HepG2 (cell line): ENCODE results near the gene BPIFB6. TPM values are rescaled to one million over a fixed set of nuclear protein-coding genes. Genes with fewer than 3 reads are reported as not detected.

Experiments
- AHR ChIP-seq: IDR thresholded peaks from 2 replicates; pipeline ENCODE4 v1.6.1; 2018; ENCODE audit warnings: missing genetic modification reagents, missing compliant biosample characterization
- ERF ChIP-seq: IDR thresholded peaks from 2 replicates; pipeline ENCODE4 v1.6.1; 2018; ENCODE audit warnings: missing biosample characterization, missing genetic modification reagents
- FOXP1 ChIP-seq, 2 experiments: fragments of 450-650 bp in 1 of 2; IDR thresholded peaks; 2 replicates each; pipeline ENCODE4 v1.6.1; 2017 to 2018; ENCODE audit warnings: antibody characterized with exemption in 1 of 2
- IRX3 ChIP-seq: sonication (generic); formaldehyde crosslinking; IDR thresholded peaks from 2 replicates; pipeline ENCODE4 v1.8.1; 2023; ENCODE audit warnings: mild to moderate bottlenecking, low read depth, missing genetic modification reagents, borderline replicate concordance
- JUNB ChIP-seq: sonication (generic); formaldehyde crosslinking; IDR thresholded peaks from 2 replicates; pipeline ENCODE4 v1.8.0; 2022; ENCODE audit warnings: missing genetic modification reagents, mild to moderate bottlenecking, borderline replicate concordance
- MXD3 ChIP-seq: IDR thresholded peaks from 2 replicates; pipeline ENCODE4 v1.6.1; 2016; ENCODE audit warnings: mild to moderate bottlenecking, missing biosample characterization, missing genetic modification reagents
- STAT5B ChIP-seq: sonication (generic); formaldehyde crosslinking; IDR thresholded peaks from 2 replicates; pipeline ENCODE4 v1.4.0; 2020; ENCODE audit warnings: missing genetic modification reagents
- THAP7 ChIP-seq: sonication (generic); formaldehyde crosslinking; IDR thresholded peaks from 2 replicates; pipeline ENCODE4 v1.8.1; 2023; ENCODE audit warnings: mild to moderate bottlenecking, missing genetic modification reagents
- TOPORS ChIP-seq: sonication (generic); formaldehyde crosslinking; IDR thresholded peaks from 2 replicates; pipeline ENCODE4 v1.8.0; 2023; ENCODE audit warnings: mild to moderate bottlenecking, missing genetic modification reagents
- ZNF138 ChIP-seq: sonication (generic); formaldehyde crosslinking; IDR thresholded peaks from 2 replicates; pipeline ENCODE4 v1.5.0; 2020; ENCODE audit warnings: mild to moderate bottlenecking, low read depth, missing genetic modification reagents
- ZNF331 ChIP-seq: sonication (generic); formaldehyde crosslinking; IDR thresholded peaks from 2 replicates; pipeline ENCODE4 v1.4.0; 2020; ENCODE audit warnings: missing genetic modification reagents
- ZNF616 ChIP-seq: sonication (generic); formaldehyde crosslinking; IDR thresholded peaks from 2 replicates; pipeline ENCODE4 v1.5.0; 2020; ENCODE audit warnings: low read depth, mild to moderate bottlenecking, missing genetic modification reagents
- ZNF781 ChIP-seq: sonication (generic); formaldehyde crosslinking; IDR thresholded peaks from 2 replicates; pipeline ENCODE4 v1.5.1; 2020; ENCODE audit warnings: borderline replicate concordance, mild to moderate bottlenecking, missing genetic modification reagents; ENCODE audit errors: not compliant biosample characterization
- polyA plus RNA-seq, 8 experiments: library from polyadenylated mRNA; depleted of rRNA in 3 of 8; stranded (reverse) in 7 of 8; unstranded in 1 of 8; fragments of >200 nt; fragmentation: Illumina TruSeq in 4 of 8; extraction: Trizol in 4 of 8; gene quantifications; 2 replicates each; pipeline versions ENCODE4 v1.2.1 to v1.2.3, GENCODE V29; 2011 to 2016; ENCODE audit warnings: low read depth in 4 of 8, missing spikeins in 1 of 8, mixed read lengths in 1 of 8; ENCODE audit not compliant: insufficient read depth in 1 of 8
- total RNA-seq, 5 experiments: library from RNA; depleted of rRNA; stranded (reverse); fragments of >200 nt; fragmentation: Illumina TruSeq; extraction: Trizol; gene quantifications; 2 replicates each; pipeline ENCODE4 v1.2.3, GENCODE V29; 2016; ENCODE audit warnings: low read depth in 1 of 5
- TF ChIP-seq, protein P1 (sequence below): sonication (generic); formaldehyde crosslinking; IDR thresholded peaks from 2 replicates; pipeline ENCODE4 v1.4.0; 2020; ENCODE audit warnings: missing genetic modification reagents
- TF ChIP-seq, protein P2 (sequence below): sonication (generic); formaldehyde crosslinking; IDR thresholded peaks from 2 replicates; pipeline ENCODE4 v1.4.0; 2020; ENCODE audit warnings: missing genetic modification reagents
- TF ChIP-seq, protein P3 (sequence below): sonication (generic); formaldehyde crosslinking; IDR thresholded peaks from 2 replicates; pipeline ENCODE4 v1.4.0; 2020; ENCODE audit warnings: low read depth, mild to moderate bottlenecking, missing genetic modification reagents
- TF ChIP-seq, protein P4 (sequence below): sonication (generic); formaldehyde crosslinking; IDR thresholded peaks from 2 replicates; pipeline ENCODE4 v1.5.0; 2020; ENCODE audit warnings: mild to moderate bottlenecking, missing genetic modification reagents

Gene BPIFB6
- total and polyA plus RNA-seq, 2 of the 13 experiments (the other 11 are each of a cell fraction or from before 2014, with no cell fraction given): 0.13 to 1.7 TPM

- TF ChIP-seq, protein P1, sequence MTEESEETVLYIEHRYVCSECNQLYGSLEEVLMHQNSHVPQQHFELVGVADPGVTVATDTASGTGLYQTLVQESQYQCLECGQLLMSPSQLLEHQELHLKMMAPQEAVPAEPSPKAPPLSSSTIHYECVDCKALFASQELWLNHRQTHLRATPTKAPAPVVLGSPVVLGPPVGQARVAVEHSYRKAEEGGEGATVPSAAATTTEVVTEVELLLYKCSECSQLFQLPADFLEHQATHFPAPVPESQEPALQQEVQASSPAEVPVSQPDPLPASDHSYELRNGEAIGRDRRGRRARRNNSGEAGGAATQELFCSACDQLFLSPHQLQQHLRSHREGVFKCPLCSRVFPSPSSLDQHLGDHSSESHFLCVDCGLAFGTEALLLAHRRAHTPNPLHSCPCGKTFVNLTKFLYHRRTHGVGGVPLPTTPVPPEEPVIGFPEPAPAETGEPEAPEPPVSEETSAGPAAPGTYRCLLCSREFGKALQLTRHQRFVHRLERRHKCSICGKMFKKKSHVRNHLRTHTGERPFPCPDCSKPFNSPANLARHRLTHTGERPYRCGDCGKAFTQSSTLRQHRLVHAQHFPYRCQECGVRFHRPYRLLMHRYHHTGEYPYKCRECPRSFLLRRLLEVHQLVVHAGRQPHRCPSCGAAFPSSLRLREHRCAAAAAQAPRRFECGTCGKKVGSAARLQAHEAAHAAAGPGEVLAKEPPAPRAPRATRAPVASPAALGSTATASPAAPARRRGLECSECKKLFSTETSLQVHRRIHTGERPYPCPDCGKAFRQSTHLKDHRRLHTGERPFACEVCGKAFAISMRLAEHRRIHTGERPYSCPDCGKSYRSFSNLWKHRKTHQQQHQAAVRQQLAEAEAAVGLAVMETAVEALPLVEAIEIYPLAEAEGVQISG (CRISPR knock-in tag): peak; percentile 44
- TF ChIP-seq STAT5B (no peak), AHR (CRISPR knock-in tag) (no peak), MXD3 (CRISPR knock-in tag) (no peak), FOXP1 (IDR thresholded peaks at IDR 0.05) (no peak), FOXP1 (CRISPR knock-in tag; IDR thresholded peaks at IDR 0.05) (peak; percentile 8; the same call in 1 of the 2 replicates), ZNF781 (CRISPR knock-in tag) (no peak), ZNF138 (CRISPR knock-in tag) (peak; percentile 45; the same call in 1 of the 2 replicates), ZNF331 (CRISPR knock-in tag) (no peak), ZNF616 (CRISPR knock-in tag) (no peak), ERF (CRISPR knock-in tag) (peak; percentile 37), JUNB (CRISPR knock-in tag) (0 out of 2 replicates have a peak, but pooled peaks have one; percentile 44), IRX3 (CRISPR knock-in tag) (0 out of 2 replicates have a peak, but pooled peaks have one; percentile 60), TOPORS (CRISPR knock-in tag) (no peak), THAP7 (CRISPR knock-in tag) (no peak)
- TF ChIP-seq, protein P2, sequence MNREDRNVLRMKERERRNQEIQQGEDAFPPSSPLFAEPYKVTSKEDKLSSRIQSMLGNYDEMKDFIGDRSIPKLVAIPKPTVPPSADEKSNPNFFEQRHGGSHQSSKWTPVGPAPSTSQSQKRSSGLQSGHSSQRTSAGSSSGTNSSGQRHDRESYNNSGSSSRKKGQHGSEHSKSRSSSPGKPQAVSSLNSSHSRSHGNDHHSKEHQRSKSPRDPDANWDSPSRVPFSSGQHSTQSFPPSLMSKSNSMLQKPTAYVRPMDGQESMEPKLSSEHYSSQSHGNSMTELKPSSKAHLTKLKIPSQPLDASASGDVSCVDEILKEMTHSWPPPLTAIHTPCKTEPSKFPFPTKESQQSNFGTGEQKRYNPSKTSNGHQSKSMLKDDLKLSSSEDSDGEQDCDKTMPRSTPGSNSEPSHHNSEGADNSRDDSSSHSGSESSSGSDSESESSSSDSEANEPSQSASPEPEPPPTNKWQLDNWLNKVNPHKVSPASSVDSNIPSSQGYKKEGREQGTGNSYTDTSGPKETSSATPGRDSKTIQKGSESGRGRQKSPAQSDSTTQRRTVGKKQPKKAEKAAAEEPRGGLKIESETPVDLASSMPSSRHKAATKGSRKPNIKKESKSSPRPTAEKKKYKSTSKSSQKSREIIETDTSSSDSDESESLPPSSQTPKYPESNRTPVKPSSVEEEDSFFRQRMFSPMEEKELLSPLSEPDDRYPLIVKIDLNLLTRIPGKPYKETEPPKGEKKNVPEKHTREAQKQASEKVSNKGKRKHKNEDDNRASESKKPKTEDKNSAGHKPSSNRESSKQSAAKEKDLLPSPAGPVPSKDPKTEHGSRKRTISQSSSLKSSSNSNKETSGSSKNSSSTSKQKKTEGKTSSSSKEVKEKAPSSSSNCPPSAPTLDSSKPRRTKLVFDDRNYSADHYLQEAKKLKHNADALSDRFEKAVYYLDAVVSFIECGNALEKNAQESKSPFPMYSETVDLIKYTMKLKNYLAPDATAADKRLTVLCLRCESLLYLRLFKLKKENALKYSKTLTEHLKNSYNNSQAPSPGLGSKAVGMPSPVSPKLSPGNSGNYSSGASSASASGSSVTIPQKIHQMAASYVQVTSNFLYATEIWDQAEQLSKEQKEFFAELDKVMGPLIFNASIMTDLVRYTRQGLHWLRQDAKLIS (CRISPR knock-in tag): peak; percentile 28
- TF ChIP-seq, protein P3, sequence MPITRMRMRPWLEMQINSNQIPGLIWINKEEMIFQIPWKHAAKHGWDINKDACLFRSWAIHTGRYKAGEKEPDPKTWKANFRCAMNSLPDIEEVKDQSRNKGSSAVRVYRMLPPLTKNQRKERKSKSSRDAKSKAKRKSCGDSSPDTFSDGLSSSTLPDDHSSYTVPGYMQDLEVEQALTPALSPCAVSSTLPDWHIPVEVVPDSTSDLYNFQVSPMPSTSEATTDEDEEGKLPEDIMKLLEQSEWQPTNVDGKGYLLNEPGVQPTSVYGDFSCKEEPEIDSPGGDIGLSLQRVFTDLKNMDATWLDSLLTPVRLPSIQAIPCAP (CRISPR knock-in tag): no peak
- TF ChIP-seq, protein P4, sequence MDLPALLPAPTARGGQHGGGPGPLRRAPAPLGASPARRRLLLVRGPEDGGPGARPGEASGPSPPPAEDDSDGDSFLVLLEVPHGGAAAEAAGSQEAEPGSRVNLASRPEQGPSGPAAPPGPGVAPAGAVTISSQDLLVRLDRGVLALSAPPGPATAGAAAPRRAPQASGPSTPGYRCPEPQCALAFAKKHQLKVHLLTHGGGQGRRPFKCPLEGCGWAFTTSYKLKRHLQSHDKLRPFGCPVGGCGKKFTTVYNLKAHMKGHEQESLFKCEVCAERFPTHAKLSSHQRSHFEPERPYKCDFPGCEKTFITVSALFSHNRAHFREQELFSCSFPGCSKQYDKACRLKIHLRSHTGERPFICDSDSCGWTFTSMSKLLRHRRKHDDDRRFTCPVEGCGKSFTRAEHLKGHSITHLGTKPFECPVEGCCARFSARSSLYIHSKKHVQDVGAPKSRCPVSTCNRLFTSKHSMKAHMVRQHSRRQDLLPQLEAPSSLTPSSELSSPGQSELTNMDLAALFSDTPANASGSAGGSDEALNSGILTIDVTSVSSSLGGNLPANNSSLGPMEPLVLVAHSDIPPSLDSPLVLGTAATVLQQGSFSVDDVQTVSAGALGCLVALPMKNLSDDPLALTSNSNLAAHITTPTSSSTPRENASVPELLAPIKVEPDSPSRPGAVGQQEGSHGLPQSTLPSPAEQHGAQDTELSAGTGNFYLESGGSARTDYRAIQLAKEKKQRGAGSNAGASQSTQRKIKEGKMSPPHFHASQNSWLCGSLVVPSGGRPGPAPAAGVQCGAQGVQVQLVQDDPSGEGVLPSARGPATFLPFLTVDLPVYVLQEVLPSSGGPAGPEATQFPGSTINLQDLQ (CRISPR knock-in tag): no peak; the same call in 1 of the 2 replicates
Observed at GRCh38 chr20:33026072-33026778, 5.2 kb upstream of the BPIFB6 start (continued).
